Measurements from ENCODE around the gene FKBP9. TPM values are rescaled to one million over a fixed set of nuclear protein-coding genes. Genes with fewer than 3 reads are reported as not detected.

FKBP9 gene
- total and polyA plus RNA-seq, 2 of the 8 experiments (the other 6 are each of a cell fraction or from before 2014, with no cell fraction given): 7.2 to 10.1 TPM

GRCh38 chr7:33048704-33049103 lies 91.5 kb downstream of the FKBP9 start (continued):
- TF ChIP-seq ATF3 (IDR thresholded peaks at IDR 0.05; ENCODE audit: insufficient read depth, low read depth, low read length) (no peak), ZNF274 (IDR thresholded peaks at IDR 0.05; ENCODE audit: borderline replicate concordance, extremely low read depth, low read length) (no peak), BACH1 (IDR thresholded peaks at IDR 0.05; ENCODE audit: low read length) (no peak), NANOG (IDR thresholded peaks at IDR 0.05; ENCODE audit: insufficient read depth, low read depth, low read length, poor library complexity, severe bottlenecking) (no peak), POLR2AphosphoS5 (IDR thresholded peaks at IDR 0.05; ENCODE audit: low read depth, low read length) (no peak), RFX5 (IDR thresholded peaks at IDR 0.05; ENCODE audit: borderline replicate concordance, low read depth, low read length) (no peak)

Measured in H1 (cell line).